ENCODE measurements around the gene LRMDA. TPM values are rescaled to one million over a fixed set of nuclear protein-coding genes. Genes with fewer than 3 reads are reported as not detected.

LRMDA gene
- total and polyA plus RNA-seq, 7 donors: 1.0 to 5.7 (median 2.5) TPM

GRCh38 chr10:76009531-76009930 lies 578.1 kb downstream of the LRMDA start:
- Histone ChIP-seq H3K27me3 (ENCODE audit: insufficient read depth in 3 of 3, low read length in 2 of 3) (no peaks in the 10 kb centered on the region), H3K4me1 (no peaks in the 10 kb centered on the region), H3K27ac (no peak overlapping the region), H3K9me3 (no peaks in the 10 kb centered on the region), H3K36me3 (ENCODE audit: insufficient read depth in 1 of 2, low read depth in 1 of 2) (no peaks in the 10 kb centered on the region), H3K4me3 (no peak overlapping the region)
- 70 to 77% (median 70%) methylated on average over 11 of the region's 11 CpGs for WGBS, 3 donors
- no peak for DNase-seq
- intact Hi-C loops (cut with DNase I): no loop called here
- TF ChIP-seq CTCF (IDR thresholded peaks at IDR 0.05): no peak
- ATAC-seq: no peak

DNA sequence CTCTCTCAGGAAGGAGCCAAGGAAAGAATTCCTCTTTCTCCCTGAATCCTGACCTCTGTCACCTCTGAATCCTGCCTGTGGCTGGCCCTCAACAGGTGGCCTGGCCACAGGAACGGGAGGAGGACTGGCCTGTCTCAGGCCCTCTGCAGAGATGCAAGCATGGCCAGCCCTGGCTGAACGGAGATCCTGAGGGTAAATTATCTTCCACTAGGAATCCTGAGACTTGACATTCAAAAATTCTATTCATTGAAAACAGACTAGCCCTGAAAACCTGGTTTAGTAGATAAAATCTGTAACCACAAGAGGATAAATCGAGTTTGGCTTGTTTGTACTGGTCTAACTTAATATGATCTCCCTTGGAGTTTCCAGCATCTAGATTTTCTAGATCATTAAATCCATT lies 579.3 kb downstream of the LRMDA start:
- Histone ChIP-seq H3K27ac (no peak overlapping the region), H3K4me3 (no peak overlapping the region), H3K27me3 (ENCODE audit: insufficient read depth in 3 of 3, low read length in 2 of 3) (no peaks in the 10 kb centered on the region), H3K9me3 (no peaks in the 10 kb centered on the region), H3K36me3 (ENCODE audit: insufficient read depth in 1 of 2, low read depth in 1 of 2) (no peaks in the 10 kb centered on the region), H3K4me1 (no peaks in the 10 kb centered on the region)
- no peak for TF ChIP-seq CTCF (IDR thresholded peaks at IDR 0.05)
- ATAC-seq (no peak), DNase-seq (no peak)
- 65 to 69% (median 66%) methylated on average over 3 of the region's 3 CpGs for WGBS, 3 donors
- intact Hi-C loops (cut with DNase I): no loop called here

DNA sequence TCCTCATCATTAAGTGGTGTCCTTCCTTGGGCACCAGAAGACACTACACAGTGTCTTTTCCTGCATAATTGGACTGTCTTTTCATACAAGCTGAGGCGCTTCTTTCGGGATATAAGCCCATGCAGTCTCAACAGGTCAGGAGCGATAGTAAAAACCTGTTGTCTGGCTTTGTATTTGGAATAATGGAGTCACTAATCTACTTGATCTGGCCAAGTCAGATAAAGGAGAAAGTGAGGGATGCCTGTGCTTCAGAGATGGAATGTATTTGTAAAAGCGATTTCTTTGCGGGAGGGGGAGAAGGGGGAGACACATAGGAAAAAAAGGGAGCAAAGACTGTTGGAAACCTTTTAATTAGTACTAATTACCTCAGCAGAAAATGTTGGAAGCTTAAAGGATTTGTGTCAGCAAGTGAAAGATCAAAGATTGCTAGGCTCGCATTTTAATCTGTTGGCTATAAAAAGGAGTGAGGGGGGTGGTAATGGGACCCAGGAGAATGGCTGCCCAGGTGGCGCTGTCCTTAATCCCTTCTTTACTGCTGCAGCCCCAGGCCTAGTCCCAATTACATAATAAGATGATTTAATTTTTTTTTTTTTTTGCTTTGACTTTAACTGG lies 581.4 kb downstream of the LRMDA start:
- 85 to 89% (median 87%) methylated on average over 7 of the region's 7 CpGs for whole genome bisulfite sequencing, 3 donors
- H3K36me3 ChIP-seq (ENCODE audit: insufficient read depth in 1 of 2, low read depth in 1 of 2): no peaks in the 10 kb centered on the region
- no peak for ATAC-seq

GRCh38 chr10:76015245-76015644 lies 583.8 kb downstream of the LRMDA start:
- H3K27ac ChIP-seq: no peak overlapping the region
- no peak overlapping the region for H3K4me3 ChIP-seq
- H3K27me3 ChIP-seq (ENCODE audit: insufficient read depth in 3 of 3, low read length in 2 of 3): no peaks in the 10 kb centered on the region
- ATAC-seq (no peak), DNase-seq (no peak)
- no peaks in the 10 kb centered on the region for H3K36me3 ChIP-seq (ENCODE audit: insufficient read depth in 1 of 2, low read depth in 1 of 2)
- intact Hi-C loops (cut with DNase I): no loop called here
- no peaks in the 10 kb centered on the region for H3K9me3 ChIP-seq
- WGBS, 3 donors: 57 to 76% (median 63%) methylated on average over 5 of the region's 5 CpGs
- H3K4me1 ChIP-seq: no peaks in the 10 kb centered on the region
- no peak for TF ChIP-seq CTCF (IDR thresholded peaks at IDR 0.05)

More for the DNA sequence above, 581.4 kb downstream of the LRMDA start:
- Histone ChIP-seq H3K4me3 (no peak overlapping the region), H3K27me3 (ENCODE audit: insufficient read depth in 3 of 3, low read length in 2 of 3) (no peaks in the 10 kb centered on the region), H3K27ac (no peak overlapping the region), H3K9me3 (no peaks in the 10 kb centered on the region), H3K4me1 (no peaks in the 10 kb centered on the region)
- no peak for DNase-seq
- intact Hi-C loops (cut with DNase I): no loop called here
- no peak for TF ChIP-seq CTCF (IDR thresholded peaks at IDR 0.05)
